Activated T-cell treated with anti-CD3 and anti-CD28 coated beads for 1 hour (primary cell): Measurements from ENCODE around the gene NR3C2.
"Not testable (repeated sequence)": the region's sequence is repeated elsewhere in the genome, so short reads cannot be mapped to it uniquely, and the experiment has no call there.

Source experiments
- DNase-seq: peaks from one replicate; pipeline ENCODE4 v3.0.0-alpha.2; 2020; ENCODE audit warnings: low read depth

The NR3C2 gene

DNA sequence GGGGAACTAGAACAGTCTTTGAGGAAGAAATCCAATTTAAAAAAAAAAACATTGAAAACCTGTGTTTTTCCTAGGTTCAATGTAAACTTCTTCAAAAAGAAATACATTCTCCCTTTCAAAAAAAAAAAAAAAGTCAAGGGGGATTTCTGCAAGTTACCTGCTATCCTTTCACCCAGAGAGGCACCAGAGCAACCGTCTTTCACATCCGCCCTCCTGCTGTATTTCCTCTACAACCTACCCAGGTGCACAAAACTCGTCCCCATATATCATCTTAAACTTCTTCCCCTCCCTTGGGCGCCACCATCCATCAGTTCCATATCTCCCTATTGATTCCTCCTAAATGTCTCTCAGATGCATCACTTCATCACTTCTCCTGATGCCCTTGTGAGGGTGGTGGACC, 74.5 kb downstream of the NR3C2 start:
- no peak for DNase-seq

DNA sequence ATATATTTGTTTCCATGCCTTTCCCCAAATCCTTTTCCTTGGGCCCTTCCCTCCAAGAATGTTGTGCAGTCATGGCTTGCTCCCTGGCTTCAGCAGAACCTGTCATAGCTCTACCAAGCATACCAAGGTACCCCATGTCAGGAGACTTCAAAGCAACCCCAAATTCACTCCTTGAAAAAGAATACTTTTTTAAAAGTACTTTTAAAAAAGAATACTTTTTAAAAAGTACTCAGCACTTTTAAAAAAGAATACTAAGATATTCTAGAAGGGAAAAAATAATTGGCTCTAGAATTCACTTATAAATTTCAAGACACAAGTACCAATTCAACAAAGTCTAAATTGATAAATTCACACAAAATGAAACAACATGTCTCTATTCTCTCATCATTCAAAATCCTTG, 76.0 kb downstream of the NR3C2 start:
- DNase-seq: no peak

DNA sequence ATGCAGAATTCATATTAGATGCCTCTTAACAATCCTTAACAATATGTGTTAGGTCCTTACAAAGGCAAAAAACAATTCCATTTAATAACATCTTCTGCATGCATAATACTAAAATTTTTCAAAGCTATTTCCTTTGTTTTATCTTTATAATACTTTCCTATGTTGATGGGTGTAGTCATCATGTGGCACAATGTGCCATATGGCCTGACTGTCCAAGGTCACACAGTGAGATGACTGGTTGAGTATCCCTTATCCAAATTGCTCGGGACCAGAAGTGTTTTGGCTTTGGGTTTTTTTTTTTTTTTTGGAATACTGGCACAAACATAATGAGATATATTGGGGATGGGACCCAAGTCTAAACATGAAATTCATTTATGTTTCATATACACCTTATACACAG, 77.7 kb downstream of the NR3C2 start:
- DNase-seq: no peak

DNA sequence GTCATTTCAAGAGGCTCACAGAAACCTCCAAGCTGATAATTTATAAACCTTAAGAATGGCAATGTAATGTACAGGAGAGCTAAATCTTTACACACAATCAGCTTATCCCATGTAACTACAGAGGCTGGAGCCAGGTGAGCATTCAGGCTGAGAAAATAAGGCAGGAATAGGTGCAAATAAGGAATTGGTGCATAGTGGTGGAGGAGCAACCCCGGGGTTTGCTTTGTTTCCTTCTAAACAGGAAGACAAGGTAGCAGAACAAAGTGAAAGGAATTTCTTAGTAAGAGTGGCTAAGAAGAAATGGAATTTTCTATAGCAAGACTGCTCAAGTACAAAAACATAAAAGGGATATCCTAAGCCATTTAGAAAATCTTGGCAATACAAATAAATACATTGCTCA, 82.4 kb downstream of the NR3C2 start:
- no peak for DNase-seq

GRCh38 chr4:148355442-148356123, 86.6 kb downstream of the NR3C2 start:
- no peak for DNase-seq

DNA sequence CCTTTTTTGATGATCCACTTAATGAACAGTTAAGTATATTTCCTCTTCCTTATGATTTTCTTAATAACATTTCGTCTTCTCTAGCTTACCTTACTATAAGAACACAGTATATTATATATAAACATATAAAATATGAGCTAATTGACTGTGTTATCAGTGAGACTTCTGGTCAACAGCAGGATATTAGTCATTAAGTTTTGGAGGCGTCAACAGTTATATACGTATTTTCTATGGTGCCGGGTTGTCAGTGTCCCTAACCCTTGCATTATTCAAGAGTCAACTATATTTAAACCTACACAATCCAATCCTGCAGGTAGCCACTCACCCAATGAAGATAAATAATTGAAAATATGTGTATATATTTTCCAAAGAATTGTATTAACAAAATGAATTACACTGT, 88.0 kb downstream of the NR3C2 start:
- DNase-seq: no peak

- DNase-seq: no peak
Observed at GRCh38 chr4:148353571-148353970, 88.6 kb downstream of the NR3C2 start.

- no peak for DNase-seq
Observed at GRCh38 chr4:148349153-148349552, 93.1 kb downstream of the NR3C2 start.

DNA sequence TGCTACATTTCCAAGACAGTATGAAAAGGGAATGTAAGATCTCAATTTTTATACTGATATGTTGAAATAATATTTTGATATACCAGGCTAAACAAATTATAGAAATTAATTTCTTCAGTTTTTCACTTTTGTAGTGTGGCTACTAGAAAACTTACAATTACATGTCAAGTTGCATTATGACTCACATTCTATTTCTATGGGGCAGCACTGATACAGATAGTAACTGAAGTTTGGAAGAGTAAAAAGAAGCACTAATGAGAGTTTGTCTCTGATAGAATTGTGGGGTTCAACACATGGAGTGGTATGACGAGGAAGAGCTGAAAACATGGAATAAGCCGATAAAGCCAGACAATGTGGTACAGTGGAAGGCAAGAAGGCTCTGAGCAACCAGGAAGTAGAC, 95.6 kb downstream of the NR3C2 start:
- DNase-seq: no peak

DNA sequence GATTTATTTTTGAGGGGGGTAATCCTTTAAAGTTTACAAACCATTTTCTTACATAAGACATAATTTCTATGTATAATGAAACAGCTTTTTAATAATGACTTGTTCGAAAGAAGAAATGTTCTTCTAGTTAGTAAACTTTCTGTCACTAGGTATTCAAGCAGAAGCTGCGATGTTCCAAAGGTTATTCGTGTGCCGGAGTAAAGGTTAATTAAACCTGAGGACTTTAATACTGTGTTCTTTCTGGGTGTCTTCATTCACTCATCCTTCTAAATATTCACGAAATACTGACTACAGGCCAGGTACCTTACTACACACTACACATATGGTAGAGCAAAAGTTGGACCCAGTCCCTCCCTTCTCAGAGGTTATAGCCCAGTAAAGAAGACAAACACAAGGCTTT, 96.7 kb downstream of the NR3C2 start:
- no peak for DNase-seq

DNA sequence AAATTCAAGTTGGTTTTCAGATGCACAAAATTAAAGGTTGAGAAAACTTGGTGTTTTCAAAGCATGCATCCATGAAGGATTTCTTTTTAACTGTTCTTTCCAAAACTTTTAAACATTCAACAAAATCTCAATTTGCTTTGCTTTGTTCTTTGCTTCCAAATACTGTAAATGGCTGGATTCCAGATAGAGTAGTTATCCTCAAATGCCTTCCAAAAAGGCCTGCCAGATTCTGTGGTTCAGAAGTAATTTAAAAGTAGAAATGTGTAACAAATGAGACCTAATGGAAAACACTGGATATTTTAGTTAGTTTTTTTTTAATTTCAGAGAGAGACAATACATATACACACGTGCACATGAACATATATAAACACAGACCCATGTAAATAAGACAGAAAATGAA, 97.3 kb downstream of the NR3C2 start:
- DNase-seq: no peak

DNA sequence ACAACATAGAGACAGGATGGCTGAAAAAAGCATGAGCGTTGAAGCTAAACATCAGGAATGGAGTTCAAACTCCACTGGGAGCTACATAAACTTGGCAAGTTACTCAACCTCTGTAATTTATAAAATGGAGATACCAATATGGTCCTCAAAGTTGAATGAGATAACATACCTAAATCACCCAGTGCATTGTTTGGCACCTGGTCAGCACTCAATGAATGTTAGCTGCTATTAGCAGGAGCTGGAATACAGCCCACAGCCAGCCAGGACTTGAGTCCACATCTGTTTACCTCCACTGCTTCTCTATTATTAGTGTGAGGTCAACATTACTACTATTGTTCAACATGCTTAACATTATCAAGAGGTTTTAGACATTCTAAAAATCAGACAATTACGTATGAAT, 97.9 kb downstream of the NR3C2 start:
- DNase-seq: no peak

GRCh38 chr4:148341980-148342800, 100.0 kb downstream of the NR3C2 start:
- no peak for DNase-seq

DNA sequence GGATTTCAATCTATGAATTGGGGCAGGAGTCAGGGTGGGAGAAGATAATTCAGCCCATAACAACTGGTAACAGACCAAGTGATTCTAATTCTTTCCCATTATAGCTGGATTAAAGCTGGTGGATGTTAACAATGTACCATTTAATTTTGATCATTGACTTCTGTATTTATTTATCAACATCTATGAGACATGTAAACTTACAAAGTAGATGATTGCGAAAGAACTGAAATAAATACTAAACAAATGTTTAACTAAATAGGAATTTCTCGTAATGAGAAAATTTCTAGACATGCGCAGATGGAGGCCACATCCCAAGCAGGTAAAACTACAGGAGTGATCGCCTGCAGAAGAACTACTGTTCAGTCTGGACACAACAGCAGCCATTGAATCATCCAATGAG, 107.1 kb downstream of the NR3C2 start:
- no peak for DNase-seq

- DNase-seq: no peak
Observed at GRCh38 chr4:148333265-148333664, 108.9 kb downstream of the NR3C2 start.

GRCh38 chr4:148332486-148332885, 109.7 kb downstream of the NR3C2 start:
- no peak for DNase-seq

DNA sequence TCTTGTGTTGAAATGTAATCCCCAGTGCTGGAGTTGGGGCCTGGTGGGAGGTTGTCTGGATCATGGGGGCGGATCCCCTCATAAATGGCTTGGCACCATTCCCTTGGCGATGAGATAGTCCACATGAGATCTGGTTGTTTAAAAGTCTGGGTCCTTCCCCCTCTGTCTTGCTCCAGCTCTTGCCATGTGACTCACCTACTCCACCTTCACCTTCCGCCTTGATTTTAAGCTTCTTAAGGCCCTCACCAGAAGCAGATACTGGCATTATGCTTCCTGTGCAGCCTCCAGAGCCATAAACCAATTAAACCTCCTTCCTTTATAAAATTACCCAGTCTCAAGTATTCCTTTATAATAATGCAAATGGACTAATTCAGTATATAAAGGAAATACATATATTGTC, 111.5 kb downstream of the NR3C2 start:
- DNase-seq: no peak

GRCh38 chr4:148330161-148330560, 112.1 kb downstream of the NR3C2 start:
- DNase-seq: no peak

- DNase-seq: no peak
Observed at GRCh38 chr4:148329751-148330150, 112.5 kb downstream of the NR3C2 start.

- DNase-seq: no peak
Observed at GRCh38 chr4:148327683-148328082, 114.5 kb downstream of the NR3C2 start.

- not testable (repeated sequence) for DNase-seq
Observed at GRCh38 chr4:148323316-148323715, 118.9 kb downstream of the NR3C2 start.

- DNase-seq: no peak
Observed at GRCh38 chr4:148315049-148315448, 127.2 kb downstream of the NR3C2 start.

- DNase-seq: no peak
Observed at GRCh38 chr4:148312956-148313490, 129.2 kb downstream of the NR3C2 start.
